GM12892 (cell line): ENCODE data around the gene ACADM.
"Not testable (repeated sequence)": the region's sequence is repeated elsewhere in the genome, so short reads cannot be mapped to it uniquely, and the experiment has no call there.

Experiments used
- POLR2A ChIP-seq: IDR thresholded peaks from 2 replicates; pipeline ENCODE4 v1.6.1; 2011; ENCODE audit warnings: low read depth, low read length, control low read depth
- POLR2AphosphoS5 ChIP-seq: IDR thresholded peaks from 2 replicates; pipeline ENCODE4 v1.6.1; 2011; ENCODE audit warnings: low read depth, low read length, control low read depth
- TAF1 ChIP-seq: IDR thresholded peaks from 2 replicates; pipeline ENCODE4 v1.6.1; 2011; ENCODE audit warnings: low read depth, mild to moderate bottlenecking, control low read depth, low read length, borderline replicate concordance

DNA sequence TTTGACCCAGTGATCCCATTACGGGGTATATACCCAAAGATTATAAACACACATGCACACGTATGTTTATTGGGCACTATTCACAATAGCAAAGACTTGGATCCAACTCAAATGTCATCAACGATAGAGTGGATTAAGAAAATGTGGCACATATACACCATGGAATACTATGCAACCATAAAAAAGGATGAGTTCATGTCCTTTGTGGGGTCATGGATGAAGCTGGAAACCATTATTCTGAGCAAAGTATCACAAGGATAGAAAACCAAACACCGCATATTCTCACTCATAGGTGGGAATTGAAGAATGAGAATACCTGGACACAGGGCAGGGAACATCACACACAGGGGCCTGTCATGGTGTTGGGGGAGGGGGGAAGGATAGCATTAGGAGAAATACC is 59.4 kb downstream of the ACADM start:
- TF ChIP-seq POLR2A, POLR2AphosphoS5, TAF1: not testable (repeated sequence)
